Lower leg skin (tissue), 3 donors: ENCODE results near the gene CCNQ.

Experiments
- POLR2A ChIP-seq, 2 donors: fragments of 450-650 bp; IDR thresholded peaks; one replicate each; pipeline ENCODE4 v1.6.1; 2016 to 2017; ENCODE audit warnings: antibody characterized with exemption in 2 of 2, mild to moderate bottlenecking in 1 of 2, moderate library complexity in 1 of 2
- TF ChIP-seq, protein P1 (sequence below), 3 donors: fragments of 450-650 bp; IDR thresholded peaks; one replicate each; pipeline ENCODE4 v1.5.1; 2016; ENCODE audit warnings: antibody characterized with exemption in 3 of 3, mild to moderate bottlenecking in 3 of 3, moderate library complexity in 2 of 3

DNA sequence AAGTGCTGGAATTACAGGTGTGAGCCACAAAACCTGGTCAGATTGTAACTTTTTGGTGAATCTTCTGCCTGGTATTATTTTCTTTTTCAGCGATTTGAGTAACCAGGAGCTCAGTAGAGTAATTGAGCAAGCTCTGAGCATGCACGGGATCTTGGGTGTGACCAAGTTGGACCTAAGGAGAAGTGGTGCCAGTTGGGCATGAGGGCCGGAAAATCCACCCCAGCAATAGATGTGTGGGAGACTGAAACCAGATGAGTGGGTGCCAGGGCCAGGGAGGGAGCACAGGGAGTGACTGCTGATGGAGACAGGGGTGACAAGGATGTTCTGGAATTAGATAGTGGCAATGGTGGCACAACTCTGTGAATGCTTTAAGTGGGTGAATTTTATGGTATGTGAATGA is 3.7 kb upstream of the CCNQ start:
- TF ChIP-seq, protein P1, sequence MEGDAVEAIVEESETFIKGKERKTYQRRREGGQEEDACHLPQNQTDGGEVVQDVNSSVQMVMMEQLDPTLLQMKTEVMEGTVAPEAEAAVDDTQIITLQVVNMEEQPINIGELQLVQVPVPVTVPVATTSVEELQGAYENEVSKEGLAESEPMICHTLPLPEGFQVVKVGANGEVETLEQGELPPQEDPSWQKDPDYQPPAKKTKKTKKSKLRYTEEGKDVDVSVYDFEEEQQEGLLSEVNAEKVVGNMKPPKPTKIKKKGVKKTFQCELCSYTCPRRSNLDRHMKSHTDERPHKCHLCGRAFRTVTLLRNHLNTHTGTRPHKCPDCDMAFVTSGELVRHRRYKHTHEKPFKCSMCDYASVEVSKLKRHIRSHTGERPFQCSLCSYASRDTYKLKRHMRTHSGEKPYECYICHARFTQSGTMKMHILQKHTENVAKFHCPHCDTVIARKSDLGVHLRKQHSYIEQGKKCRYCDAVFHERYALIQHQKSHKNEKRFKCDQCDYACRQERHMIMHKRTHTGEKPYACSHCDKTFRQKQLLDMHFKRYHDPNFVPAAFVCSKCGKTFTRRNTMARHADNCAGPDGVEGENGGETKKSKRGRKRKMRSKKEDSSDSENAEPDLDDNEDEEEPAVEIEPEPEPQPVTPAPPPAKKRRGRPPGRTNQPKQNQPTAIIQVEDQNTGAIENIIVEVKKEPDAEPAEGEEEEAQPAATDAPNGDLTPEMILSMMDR (IDR thresholded peaks at IDR 0.05): no peak
- TF ChIP-seq POLR2A (IDR thresholded peaks at IDR 0.05): no peak
